Ovary (tissue), 3 donors: Measurements from ENCODE around the gene MOGAT1.

Experiments
- POLR2A ChIP-seq: fragments of 450-650 bp; IDR thresholded peaks from one replicate; pipeline ENCODE4 v1.6.1; 2017; ENCODE audit warnings: antibody characterized with exemption, mild to moderate bottlenecking, moderate library complexity
- TF ChIP-seq, protein P1 (sequence below), 3 donors: fragments of 450-650 bp in 2 of 3; fragments of 200-600 bp in 1 of 3; IDR thresholded peaks; one replicate each; pipeline versions ENCODE4 v1.5.1 to v1.8.0; 2016 to 2022; ENCODE audit warnings: antibody characterized with exemption in 3 of 3, mild to moderate bottlenecking in 1 of 3
- donor health status: DM: no; HTN: no; CAD: no.

- TF ChIP-seq POLR2A, result no peak
- TF ChIP-seq, protein P1, sequence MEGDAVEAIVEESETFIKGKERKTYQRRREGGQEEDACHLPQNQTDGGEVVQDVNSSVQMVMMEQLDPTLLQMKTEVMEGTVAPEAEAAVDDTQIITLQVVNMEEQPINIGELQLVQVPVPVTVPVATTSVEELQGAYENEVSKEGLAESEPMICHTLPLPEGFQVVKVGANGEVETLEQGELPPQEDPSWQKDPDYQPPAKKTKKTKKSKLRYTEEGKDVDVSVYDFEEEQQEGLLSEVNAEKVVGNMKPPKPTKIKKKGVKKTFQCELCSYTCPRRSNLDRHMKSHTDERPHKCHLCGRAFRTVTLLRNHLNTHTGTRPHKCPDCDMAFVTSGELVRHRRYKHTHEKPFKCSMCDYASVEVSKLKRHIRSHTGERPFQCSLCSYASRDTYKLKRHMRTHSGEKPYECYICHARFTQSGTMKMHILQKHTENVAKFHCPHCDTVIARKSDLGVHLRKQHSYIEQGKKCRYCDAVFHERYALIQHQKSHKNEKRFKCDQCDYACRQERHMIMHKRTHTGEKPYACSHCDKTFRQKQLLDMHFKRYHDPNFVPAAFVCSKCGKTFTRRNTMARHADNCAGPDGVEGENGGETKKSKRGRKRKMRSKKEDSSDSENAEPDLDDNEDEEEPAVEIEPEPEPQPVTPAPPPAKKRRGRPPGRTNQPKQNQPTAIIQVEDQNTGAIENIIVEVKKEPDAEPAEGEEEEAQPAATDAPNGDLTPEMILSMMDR (IDR thresholded peaks at IDR 0.05), result no peak
Observed at GRCh38 chr2:222693837-222694236, 22.4 kb downstream of the MOGAT1 start.
